CD4-positive, CD25-positive, alpha-beta regulatory T cell (primary cell): ENCODE data around the gene TRAPPC12. TPM values are rescaled to one million over a fixed set of nuclear protein-coding genes. Genes with fewer than 3 reads are reported as not detected.

Source experiments
- ATAC-seq, 2 donors: fragments of 150-1000 bp; cut with Tn5 transposase; one replicate each; pipeline ENCODE4 v1.10.0; 2021; ENCODE audit warnings: low read depth in 2 of 2, moderate number of reproducible peaks in 2 of 2, moderate library complexity in 1 of 2
- DNase-seq, 3 donors: peaks; one replicate each; pipeline versions ENCODE4 v3.0.0 to v3.0.0-alpha.2; 2012 to 2022; ENCODE audit warnings: mixed read lengths in 1 of 3
- H3K27ac ChIP-seq: one replicate; pipeline ENCODE4 v1.7.0; 2013; ENCODE audit warnings: mild to moderate bottlenecking, low read length; ENCODE audit not compliant: insufficient read depth, poor library complexity, severe bottlenecking
- H3K27me3 ChIP-seq: one replicate; pipeline ENCODE4 v1.7.0; 2013; ENCODE audit warnings: low read length; ENCODE audit not compliant: control insufficient read depth, insufficient read depth
- H3K36me3 ChIP-seq: one replicate; pipeline ENCODE4 v1.7.0; 2013; ENCODE audit warnings: mild to moderate bottlenecking, low read length, moderate library complexity; ENCODE audit not compliant: control insufficient read depth, insufficient read depth
- H3K4me1 ChIP-seq: 2 replicates; pipeline ENCODE4 v1.7.0; 2013; ENCODE audit warnings: mild to moderate bottlenecking, low read length; ENCODE audit not compliant: insufficient read depth, control insufficient read depth, poor library complexity, severe bottlenecking
- H3K4me3 ChIP-seq: one replicate; pipeline ENCODE4 v1.7.0; 2013; ENCODE audit warnings: low read depth, mild to moderate bottlenecking, low read length, moderate library complexity
- H3K9me3 ChIP-seq, 2 experiments: 1 replicate in 1 of 2; 2 replicates in 1 of 2; pipeline ENCODE4 v1.7.0; 2013; ENCODE audit warnings: low read length in 2 of 2, mild to moderate bottlenecking in 1 of 2, moderate library complexity in 1 of 2; ENCODE audit not compliant: control insufficient read depth in 2 of 2
- H3K27ac Mint-ChIP-seq, 3 donors: one replicate each; pipeline ENCODE4 v1.8.0; 2020 to 2022; ENCODE audit warnings: mild to moderate bottlenecking in 3 of 3, mixed read lengths in 3 of 3, moderate library complexity in 2 of 3
- H3K27me3 Mint-ChIP-seq: one replicate; pipeline ENCODE4 v1.8.0; 2022; ENCODE audit warnings: mild to moderate bottlenecking, mixed read lengths
- H3K36me3 Mint-ChIP-seq: one replicate; pipeline ENCODE4 v1.8.0; 2020; ENCODE audit warnings: mixed read lengths
- H3K4me1 Mint-ChIP-seq, 4 donors: one replicate each; pipeline ENCODE4 v1.8.0; 2020 to 2022; ENCODE audit warnings: mixed read lengths in 4 of 4, mild to moderate bottlenecking in 1 of 4
- H3K4me3 Mint-ChIP-seq, 4 donors: one replicate each; pipeline ENCODE4 v1.8.0; 2020 to 2022; ENCODE audit warnings: mild to moderate bottlenecking in 4 of 4, mixed read lengths in 4 of 4, moderate library complexity in 3 of 4
- H3K9me3 Mint-ChIP-seq, 7 donors: one replicate each; pipeline ENCODE4 v1.8.0; 2020 to 2022; ENCODE audit warnings: mixed read lengths in 7 of 7, mild to moderate bottlenecking in 3 of 7, moderate library complexity in 2 of 7
- polyA plus RNA-seq, 4 donors: library from polyadenylated mRNA; unstranded; fragments of 300-500 nt; fragmentation: Illumina TruSeq; gene quantifications; one replicate each; pipeline ENCODE4 v1.2.3, GENCODE V29; 2021
- total RNA-seq: library from RNA; stranded (reverse); gene quantifications from one replicate; pipeline ENCODE4 v1.2.3, GENCODE V29; 2022

TRAPPC12 gene
- total and polyA plus RNA-seq, 5 donors from 2014 or later: 30.5 to 97.3 (median 34.2) TPM

- Mint-ChIP-seq H3K27ac (no peak overlapping the region), H3K36me3 (peaks cover 34% of the 10 kb centered on the region)
- no peak overlapping the region for H3K27ac ChIP-seq
Observed at GRCh38 chr2:3411103-3411502, 31.6 kb downstream of the TRAPPC12 start.

GRCh38 chr2:3413697-3414096, 34.2 kb downstream of the TRAPPC12 start:
- no peak for DNase-seq
- no peaks in the 10 kb centered on the region for H3K9me3 ChIP-seq
- Mint-ChIP-seq H3K27ac (peak overlapping the region in 2 of 3 donors; percentile 12 to 23), H3K36me3 (peaks cover 32% of the 10 kb centered on the region), H3K4me1 (peaks cover 7 to 30% (median 13%) of the 10 kb centered on the region in 4 donors), H3K4me3 (no peak overlapping the region), H3K27me3 (no peaks in the 10 kb centered on the region), H3K9me3 (no peaks in the 10 kb centered on the region)
- H3K4me1 ChIP-seq: no peaks in the 10 kb centered on the region
- no peak for ATAC-seq
- H3K4me3 ChIP-seq: no peak overlapping the region
- no peak overlapping the region for H3K27ac ChIP-seq
- H3K27me3 ChIP-seq: no peaks in the 10 kb centered on the region
- H3K36me3 ChIP-seq: peaks cover 32% of the 10 kb centered on the region

More at GRCh38 chr2:3411103-3411502, 31.6 kb downstream of the TRAPPC12 start:
- H3K4me3 Mint-ChIP-seq: peak overlapping the region in 1 of 4 donors; percentile 78
- peaks cover 9 to 29% (median 14%) of the 10 kb centered on the region in 4 donors for H3K4me1 Mint-ChIP-seq
- H3K27me3 ChIP-seq: no peaks in the 10 kb centered on the region
- no peaks in the 10 kb centered on the region for H3K4me1 ChIP-seq
- H3K36me3 ChIP-seq: peaks cover 29% of the 10 kb centered on the region
- H3K27me3 Mint-ChIP-seq: no peaks in the 10 kb centered on the region
- no peaks in the 10 kb centered on the region for H3K9me3 ChIP-seq
- no peak for ATAC-seq
- no peaks in the 10 kb centered on the region for H3K9me3 Mint-ChIP-seq
- no peak overlapping the region for H3K4me3 ChIP-seq
- no peak for DNase-seq

DNA sequence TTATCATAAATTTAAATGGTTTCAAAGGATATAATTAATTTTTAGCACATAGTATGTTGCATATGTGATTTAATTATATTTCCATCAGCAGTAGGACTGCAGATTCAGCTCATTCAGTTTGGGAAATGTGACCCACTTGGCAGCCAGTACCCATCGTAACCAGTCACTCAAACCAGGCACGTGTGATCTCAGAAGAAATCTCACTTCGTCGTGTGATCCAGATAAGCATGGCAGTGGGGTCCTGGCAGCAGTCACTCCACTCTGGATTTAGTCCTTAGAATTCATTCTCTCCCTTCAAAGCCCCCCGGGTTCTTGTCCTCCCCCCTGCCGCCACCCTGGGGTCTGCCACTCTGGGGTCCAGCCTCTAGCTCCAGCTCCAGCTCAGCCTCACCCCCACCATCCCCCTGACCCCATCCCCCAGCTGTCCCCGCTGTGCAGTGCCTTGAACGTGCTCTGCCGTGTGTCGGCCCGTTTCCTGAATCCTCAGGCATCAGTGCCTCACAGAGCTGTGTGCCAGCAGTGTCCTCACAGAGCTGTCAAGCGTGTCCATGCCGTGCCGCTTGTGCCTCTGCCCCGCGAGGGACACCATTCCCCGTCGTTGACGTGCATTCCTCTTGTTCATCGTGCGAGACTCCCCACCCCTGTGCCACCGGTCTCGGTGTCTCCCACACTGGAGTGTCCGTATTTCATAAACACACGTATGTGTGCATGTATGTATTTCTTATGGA, 34.8 kb downstream of the TRAPPC12 start:
- Histone ChIP-seq H3K4me1 (no peaks in the 10 kb centered on the region), H3K9me3 (no peaks in the 10 kb centered on the region), H3K27me3 (no peaks in the 10 kb centered on the region), H3K4me3 (no peak overlapping the region), H3K36me3 (peaks cover 32% of the 10 kb centered on the region), H3K27ac (no peak overlapping the region)
- Mint-ChIP-seq H3K36me3 (peaks cover 33% of the 10 kb centered on the region), H3K4me1 (peaks cover 7 to 25% (median 11%) of the 10 kb centered on the region in 4 donors), H3K9me3 (no peaks in the 10 kb centered on the region), H3K4me3 (no peak overlapping the region), H3K27ac (peak overlapping the region in 1 of 3 donors; percentile 23), H3K27me3 (no peaks in the 10 kb centered on the region)
- ATAC-seq (no peak), DNase-seq (no peak)

- Mint-ChIP-seq H3K27me3 (no peaks in the 10 kb centered on the region), H3K27ac (no peak overlapping the region), H3K9me3 (no peaks in the 10 kb centered on the region), H3K4me1 (peaks cover 0 to 7% (median 4%) of the 10 kb centered on the region in 4 donors), H3K36me3 (peaks cover 33% of the 10 kb centered on the region), H3K4me3 (no peak overlapping the region)
- no peak for ATAC-seq
- Histone ChIP-seq H3K27me3 (no peaks in the 10 kb centered on the region), H3K27ac (no peak overlapping the region), H3K4me1 (no peaks in the 10 kb centered on the region), H3K36me3 (peaks cover 51% of the 10 kb centered on the region), H3K4me3 (no peak overlapping the region), H3K9me3 (no peaks in the 10 kb centered on the region)
- no peak for DNase-seq
Observed at GRCh38 chr2:3418766-3419404, 39.4 kb downstream of the TRAPPC12 start.

DNA sequence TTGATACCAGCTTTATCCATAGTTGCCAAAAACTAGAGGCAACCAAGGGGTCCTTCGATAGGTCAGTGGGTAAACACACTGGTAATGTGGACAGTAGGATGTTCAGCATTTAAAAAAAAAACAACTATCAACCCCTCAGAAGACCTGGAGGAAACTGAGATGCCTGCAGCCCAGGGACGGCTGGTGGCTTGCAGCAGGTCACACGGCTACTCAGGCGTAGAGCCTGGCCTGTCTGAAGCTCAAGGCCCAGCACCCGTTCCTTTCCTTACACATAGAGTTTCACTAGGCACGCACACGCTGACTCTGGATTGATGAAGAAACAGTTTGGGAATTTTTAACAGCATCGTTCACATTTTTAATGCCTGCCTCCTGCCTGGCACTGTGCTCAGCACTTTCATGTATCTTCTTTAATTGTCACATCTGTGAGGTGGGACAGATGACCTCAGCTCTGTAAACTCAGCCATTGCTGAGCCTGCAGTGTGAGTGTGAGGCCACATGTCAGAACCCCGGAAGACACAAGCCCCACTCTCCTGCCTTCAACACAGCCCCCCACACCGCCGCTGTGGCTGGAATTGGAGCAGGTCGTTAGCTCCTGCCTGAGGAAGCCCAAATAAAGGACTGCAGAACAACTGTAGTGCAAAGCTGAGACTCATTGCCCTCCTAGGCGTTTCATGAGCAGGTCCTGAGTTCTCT, 40.7 kb downstream of the TRAPPC12 start:
- Mint-ChIP-seq H3K27ac (no peak overlapping the region), H3K36me3 (peaks cover 36% of the 10 kb centered on the region), H3K4me3 (no peak overlapping the region), H3K9me3 (no peaks in the 10 kb centered on the region), H3K27me3 (no peaks in the 10 kb centered on the region), H3K4me1 (peaks cover 0 to 9% (median 5%) of the 10 kb centered on the region in 4 donors)
- no peaks in the 10 kb centered on the region for H3K27me3 ChIP-seq
- no peaks in the 10 kb centered on the region for H3K9me3 ChIP-seq
- no peak for DNase-seq
- H3K27ac ChIP-seq: no peak overlapping the region
- H3K4me1 ChIP-seq: no peaks in the 10 kb centered on the region
- H3K36me3 ChIP-seq: peaks cover 48% of the 10 kb centered on the region
- ATAC-seq: no peak
- no peak overlapping the region for H3K4me3 ChIP-seq

DNA sequence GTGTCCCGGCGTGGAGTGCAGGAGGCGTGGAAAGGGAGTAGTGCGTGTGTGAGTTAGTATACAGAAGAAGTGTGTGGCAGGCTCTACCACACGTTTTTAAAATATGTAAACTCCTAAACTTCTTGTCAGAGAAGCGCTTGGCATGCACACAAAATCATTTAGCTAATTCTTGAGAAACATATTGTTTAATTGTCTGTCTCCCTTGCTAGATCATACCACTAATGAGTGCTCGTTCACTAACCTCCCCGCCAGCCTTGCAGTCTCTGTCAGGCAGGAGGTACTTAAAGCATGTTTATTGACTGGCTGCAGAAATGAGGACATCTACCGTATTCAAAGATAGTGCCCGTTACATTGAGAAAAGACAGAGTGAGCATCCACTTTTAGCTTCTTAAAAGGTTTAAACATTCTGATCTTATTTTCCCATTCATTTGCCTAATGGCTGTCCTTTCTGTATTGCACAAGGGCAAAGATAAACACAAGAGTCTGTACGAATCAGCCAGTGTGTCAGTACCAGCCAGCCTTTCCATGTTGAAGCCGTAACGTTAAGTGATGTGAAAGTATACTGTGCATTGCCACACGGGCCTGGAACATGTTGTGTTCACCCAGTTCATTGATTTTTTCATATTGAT, 41.4 kb downstream of the TRAPPC12 start:
- H3K36me3 ChIP-seq: peaks cover 54% of the 10 kb centered on the region
- Mint-ChIP-seq H3K4me1 (peaks cover 0 to 9% (median 5%) of the 10 kb centered on the region in 4 donors), H3K36me3 (peaks cover 38% of the 10 kb centered on the region), H3K9me3 (no peaks in the 10 kb centered on the region), H3K27me3 (no peaks in the 10 kb centered on the region), H3K27ac (no peak overlapping the region), H3K4me3 (no peak overlapping the region)
- no peak for ATAC-seq
- H3K9me3 ChIP-seq: no peaks in the 10 kb centered on the region
- H3K27me3 ChIP-seq: no peaks in the 10 kb centered on the region
- H3K4me3 ChIP-seq: no peak overlapping the region
- DNase-seq: no peak
- no peak overlapping the region for H3K27ac ChIP-seq
- H3K4me1 ChIP-seq: no peaks in the 10 kb centered on the region

- Mint-ChIP-seq H3K27ac (no peak overlapping the region), H3K4me3 (no peak overlapping the region), H3K36me3 (peaks cover 36% of the 10 kb centered on the region), H3K9me3 (no peaks in the 10 kb centered on the region), H3K4me1 (peaks cover 0 to 7% (median 5%) of the 10 kb centered on the region in 4 donors), H3K27me3 (no peaks in the 10 kb centered on the region)
- Histone ChIP-seq H3K27ac (no peak overlapping the region), H3K4me3 (no peak overlapping the region), H3K9me3 (no peaks in the 10 kb centered on the region), H3K36me3 (peaks cover 58% of the 10 kb centered on the region), H3K27me3 (no peaks in the 10 kb centered on the region), H3K4me1 (no peaks in the 10 kb centered on the region)
- no peak for DNase-seq
- ATAC-seq: no peak
Observed at GRCh38 chr2:3421580-3421979, 42.1 kb downstream of the TRAPPC12 start.
